Activated naive CD8-positive, alpha-beta T cell (primary cell): ENCODE data around the gene RAP1GAP.
"Not testable (repeated sequence)": the region's sequence is repeated elsewhere in the genome, so short reads cannot be mapped to it uniquely, and the experiment has no call there.

ENCODE experiments used
- H3K27ac Mint-ChIP-seq: one replicate; pipeline ENCODE4 v1.8.0; 2021; ENCODE audit warnings: mixed read lengths
- H3K27me3 Mint-ChIP-seq: one replicate; pipeline ENCODE4 v1.8.0; 2021; ENCODE audit warnings: mixed read lengths
- H3K36me3 Mint-ChIP-seq: one replicate; pipeline ENCODE4 v1.8.0; 2021; ENCODE audit warnings: mixed read lengths
- H3K4me1 Mint-ChIP-seq: one replicate; pipeline ENCODE4 v1.8.0; 2021; ENCODE audit warnings: low read depth, mixed read lengths
- H3K4me3 Mint-ChIP-seq: one replicate; pipeline ENCODE4 v1.8.0; 2021; ENCODE audit warnings: mild to moderate bottlenecking, mixed read lengths
- H3K9me3 Mint-ChIP-seq: one replicate; pipeline ENCODE4 v1.8.0; 2021; ENCODE audit warnings: low read depth, mixed read lengths

The RAP1GAP gene

DNA sequence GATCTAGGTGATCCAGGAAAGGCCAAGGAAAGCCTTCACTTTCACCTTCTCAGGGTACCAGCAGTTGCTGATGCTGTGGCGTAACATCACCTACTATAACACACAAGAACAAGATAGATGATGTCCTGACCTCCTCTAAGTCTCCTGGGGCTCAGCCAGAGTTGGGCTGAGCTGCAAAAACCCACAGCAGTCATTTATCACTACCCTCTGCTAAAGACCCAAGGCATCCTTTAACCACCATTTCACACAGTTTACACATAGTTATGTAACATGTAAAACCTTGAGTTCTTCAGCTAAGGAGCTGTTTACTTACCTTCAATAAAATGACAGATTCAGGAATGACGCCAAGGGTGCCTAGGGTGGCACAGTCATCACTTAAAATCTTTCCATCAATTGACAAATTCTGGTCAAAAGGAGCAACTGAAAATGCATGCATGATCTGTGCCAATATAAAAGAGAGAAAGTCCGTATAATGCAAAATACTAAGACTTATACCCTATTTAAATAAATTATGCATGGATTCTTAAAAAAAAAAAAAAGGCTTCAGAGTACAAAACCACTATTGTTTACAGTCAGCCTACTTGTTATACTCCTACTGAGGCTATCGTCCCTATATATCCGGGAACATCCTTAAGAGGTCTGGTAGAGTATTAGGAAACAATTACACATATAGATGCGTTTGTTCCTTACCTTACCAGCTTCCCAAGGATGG lies 20.7 kb upstream of the RAP1GAP start:
- Mint-ChIP-seq H3K36me3 (peaks cover 16% of the 10 kb centered on the region), H3K9me3 (no peaks in the 10 kb centered on the region), H3K27me3 (no peaks in the 10 kb centered on the region), H3K4me3 (no peak overlapping the region), H3K27ac (no peak overlapping the region), H3K4me1 (no peaks in the 10 kb centered on the region)

DNA sequence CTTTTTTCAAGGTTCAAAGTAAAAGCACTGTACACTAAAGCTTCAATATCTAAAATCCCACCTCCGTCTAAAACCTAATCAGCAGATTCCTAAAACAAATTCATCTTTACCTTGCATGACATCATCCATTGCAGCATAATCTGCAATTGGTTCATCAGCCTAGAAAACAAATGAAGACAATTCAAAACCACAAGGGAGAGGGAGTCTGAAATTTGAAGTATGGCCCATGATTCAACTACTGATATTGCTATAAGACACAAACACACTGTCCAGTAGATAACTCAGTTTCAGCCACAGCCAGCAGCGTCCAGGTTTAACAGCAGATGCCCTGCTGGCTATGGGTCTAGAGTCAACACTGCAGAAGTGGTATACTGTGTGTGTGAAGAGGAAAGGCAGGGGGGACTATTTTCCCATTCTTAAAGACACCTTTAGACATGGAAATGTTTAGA lies 17.9 kb upstream of the RAP1GAP start:
- Mint-ChIP-seq H3K36me3 (peaks cover 19% of the 10 kb centered on the region), H3K4me3 (no peak overlapping the region), H3K9me3 (no peaks in the 10 kb centered on the region), H3K27ac (no peak overlapping the region), H3K27me3 (no peaks in the 10 kb centered on the region), H3K4me1 (no peaks in the 10 kb centered on the region)

- H3K4me3 Mint-ChIP-seq: no peak overlapping the region
- H3K27ac Mint-ChIP-seq: no peak overlapping the region
- H3K36me3 Mint-ChIP-seq: peaks cover 20% of the 10 kb centered on the region
These were observed 17.0 kb upstream of the RAP1GAP start for GRCh38 chr1:21685946-21686678.

DNA sequence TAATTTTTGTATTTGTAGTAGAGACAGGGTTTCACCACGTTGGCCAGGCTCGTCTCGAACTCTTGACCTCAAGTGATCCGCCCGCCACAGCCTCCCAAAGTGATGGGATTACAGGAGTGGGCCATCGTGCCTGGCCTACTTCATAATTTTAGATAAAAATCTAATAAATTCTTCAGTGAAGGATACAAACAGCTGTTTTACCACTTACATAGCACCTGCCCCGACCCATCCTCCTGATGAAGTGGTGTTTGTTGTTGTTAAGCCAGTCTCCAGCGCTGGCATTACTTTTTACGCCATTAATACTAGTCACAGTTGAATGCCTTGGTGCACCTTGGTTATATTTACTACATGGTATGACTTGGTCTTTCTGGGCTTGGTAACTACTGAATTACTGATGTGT lies 12.3 kb upstream of the RAP1GAP start:
- H3K36me3 Mint-ChIP-seq: peaks cover 11% of the 10 kb centered on the region
- no peaks in the 10 kb centered on the region for H3K27me3 Mint-ChIP-seq
- peak overlapping the region; percentile 30 for H3K27ac Mint-ChIP-seq

More at GRCh38 chr1:21685946-21686678, 17.0 kb upstream of the RAP1GAP start:
- no peaks in the 10 kb centered on the region for H3K9me3 Mint-ChIP-seq
- no peaks in the 10 kb centered on the region for H3K4me1 Mint-ChIP-seq
- H3K27me3 Mint-ChIP-seq: no peaks in the 10 kb centered on the region

GRCh38 chr1:21680918-21681317 lies 11.8 kb upstream of the RAP1GAP start:
- Mint-ChIP-seq H3K9me3 (no peaks in the 10 kb centered on the region), H3K36me3 (peaks cover 7% of the 10 kb centered on the region), H3K4me1 (no peaks in the 10 kb centered on the region), H3K4me3 (no peak overlapping the region), H3K27me3 (no peaks in the 10 kb centered on the region), H3K27ac (no peak overlapping the region)

More for the DNA sequence above, 12.3 kb upstream of the RAP1GAP start:
- no peak overlapping the region for H3K4me3 Mint-ChIP-seq
- H3K4me1 Mint-ChIP-seq: no peaks in the 10 kb centered on the region
- no peaks in the 10 kb centered on the region for H3K9me3 Mint-ChIP-seq

DNA sequence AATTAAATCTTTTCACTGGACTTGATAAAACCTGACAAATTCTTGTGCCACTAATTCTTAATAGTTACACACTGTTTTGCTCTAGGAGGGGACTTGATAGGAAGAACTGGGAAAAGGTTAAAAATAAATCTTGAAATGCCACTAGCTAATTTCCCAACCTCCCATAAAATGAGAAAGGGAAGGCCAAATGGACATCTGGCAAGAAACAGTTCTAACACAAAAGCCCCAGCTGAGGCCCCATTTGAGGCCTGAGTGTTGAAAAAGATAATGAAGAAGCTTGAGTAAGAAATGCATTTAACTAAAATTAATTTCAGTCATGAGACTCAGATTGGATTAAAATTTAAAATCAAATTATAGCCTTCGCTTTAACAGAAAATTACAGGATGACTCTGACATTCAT lies 11.2 kb upstream of the RAP1GAP start:
- no peaks in the 10 kb centered on the region for H3K4me1 Mint-ChIP-seq
- H3K36me3 Mint-ChIP-seq: peaks cover 7% of the 10 kb centered on the region
- H3K9me3 Mint-ChIP-seq: no peaks in the 10 kb centered on the region
- no peak overlapping the region for H3K27ac Mint-ChIP-seq
- H3K4me3 Mint-ChIP-seq: no peak overlapping the region
- no peaks in the 10 kb centered on the region for H3K27me3 Mint-ChIP-seq

DNA sequence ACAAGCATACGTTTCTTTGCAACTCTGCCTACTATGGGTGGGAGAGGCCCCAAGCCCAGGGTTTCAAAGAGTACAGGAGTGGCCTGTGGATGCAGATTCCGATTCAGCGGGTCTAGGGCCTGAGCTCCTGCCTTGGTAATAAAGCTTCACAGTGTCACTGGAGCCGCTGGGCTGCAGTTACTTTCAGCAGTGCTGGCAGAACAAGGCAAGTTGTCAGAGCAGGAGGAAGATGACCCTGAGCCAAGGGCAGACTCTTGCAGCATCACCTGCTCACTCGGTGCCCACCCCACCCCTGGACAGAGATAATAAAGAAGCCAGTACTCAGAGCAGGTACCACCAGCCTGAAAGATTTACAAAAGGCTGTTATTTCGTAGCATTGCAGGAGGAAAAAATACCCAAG lies 8.0 kb upstream of the RAP1GAP start:
- Mint-ChIP-seq H3K27me3 (no peaks in the 10 kb centered on the region), H3K27ac (no peak overlapping the region), H3K9me3 (no peaks in the 10 kb centered on the region), H3K36me3 (peaks cover 2% of the 10 kb centered on the region), H3K4me3 (no peak overlapping the region), H3K4me1 (no peaks in the 10 kb centered on the region)

DNA sequence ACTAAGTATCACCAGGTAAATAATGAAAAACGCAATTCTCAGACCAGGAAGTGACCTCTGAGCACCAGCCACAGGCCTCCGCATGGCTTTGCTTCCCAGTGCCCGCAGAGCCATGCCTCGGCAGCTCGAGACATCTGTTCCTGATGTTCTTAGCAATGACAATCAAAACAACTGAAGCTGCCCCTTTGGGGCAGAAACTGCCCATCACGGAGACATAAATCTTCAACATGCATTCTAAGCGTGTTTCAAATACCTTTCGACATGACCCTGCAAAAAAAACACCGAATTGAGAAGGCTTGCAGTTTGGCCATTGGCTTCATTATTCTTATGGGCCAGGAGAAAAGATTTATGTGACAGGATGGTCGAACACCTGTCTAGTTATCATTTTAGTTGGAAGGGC lies 5.8 kb upstream of the RAP1GAP start:
- H3K27me3 Mint-ChIP-seq: no peaks in the 10 kb centered on the region
- no peaks in the 10 kb centered on the region for H3K36me3 Mint-ChIP-seq
- no peak overlapping the region for H3K27ac Mint-ChIP-seq
- H3K4me1 Mint-ChIP-seq: no peaks in the 10 kb centered on the region
- no peak overlapping the region for H3K4me3 Mint-ChIP-seq
- no peaks in the 10 kb centered on the region for H3K9me3 Mint-ChIP-seq

DNA sequence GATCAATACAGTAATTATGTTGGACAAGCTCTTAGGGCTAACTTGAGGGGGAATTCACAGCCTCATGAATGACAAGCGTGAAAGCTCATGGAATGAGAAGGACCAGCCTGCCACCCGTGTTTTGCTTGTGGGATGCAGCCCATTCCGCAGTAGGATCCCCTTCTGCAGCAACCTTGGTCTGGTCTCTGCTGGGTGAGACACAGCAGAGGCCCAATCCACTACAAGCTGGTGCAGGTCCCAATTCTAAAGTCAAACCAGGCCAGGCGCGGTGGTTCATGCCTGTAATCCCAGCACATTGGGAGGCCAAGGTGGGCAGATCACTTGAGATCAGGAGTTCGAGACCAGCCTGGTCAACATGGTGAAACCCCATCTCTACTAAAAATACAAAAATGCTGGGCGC lies 4.7 kb upstream of the RAP1GAP start:
- not testable (repeated sequence) for H3K27me3 Mint-ChIP-seq, H3K9me3 Mint-ChIP-seq, H3K27ac Mint-ChIP-seq, H3K4me1 Mint-ChIP-seq, H3K36me3 Mint-ChIP-seq, H3K4me3 Mint-ChIP-seq

GRCh38 chr1:21673277-21673780 lies 4.2 kb upstream of the RAP1GAP start:
- Mint-ChIP-seq H3K27ac (no peak overlapping the region), H3K4me3 (no peak overlapping the region), H3K27me3 (no peaks in the 10 kb centered on the region), H3K4me1 (no peaks in the 10 kb centered on the region), H3K36me3 (no peaks in the 10 kb centered on the region), H3K9me3 (no peaks in the 10 kb centered on the region)

DNA sequence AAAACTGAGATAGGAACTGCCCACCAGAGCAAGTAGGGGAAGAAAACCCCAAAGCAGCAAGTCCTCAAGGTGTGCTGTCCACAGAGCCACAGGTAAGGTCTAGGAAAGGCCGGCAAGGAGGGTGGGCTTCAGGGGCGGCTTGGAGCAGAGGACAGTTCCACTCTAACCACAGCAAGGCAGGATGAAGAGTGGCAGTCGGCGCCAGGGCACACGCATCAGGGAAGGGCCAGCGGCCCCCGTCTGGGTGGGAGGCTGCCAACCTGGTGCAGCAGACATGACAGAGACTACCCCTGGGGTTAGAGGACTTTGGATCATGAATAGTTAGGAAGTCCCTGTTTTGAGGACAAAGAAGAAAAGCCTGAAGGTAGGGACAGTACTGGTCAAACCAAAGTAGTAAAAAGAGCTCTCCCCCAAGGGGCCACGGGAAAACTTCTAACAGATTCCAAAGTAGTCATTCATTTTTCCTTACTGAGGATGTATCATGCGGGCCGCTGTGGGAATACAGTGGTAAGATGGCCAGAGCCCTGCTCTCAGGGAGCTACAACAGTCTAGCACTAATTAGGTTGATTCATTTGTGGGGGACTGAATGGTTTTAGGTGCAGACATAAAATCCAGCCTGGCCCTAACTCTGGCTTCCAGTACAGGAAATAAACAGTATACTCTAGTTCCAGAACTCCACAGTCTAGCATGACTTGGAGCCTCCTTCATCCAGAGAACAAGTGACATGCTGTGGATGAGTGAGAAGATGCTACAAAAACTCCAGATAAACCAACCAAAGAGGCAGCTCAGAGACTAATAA lies 3.5 kb upstream of the RAP1GAP start:
- no peak overlapping the region for H3K4me3 Mint-ChIP-seq
- H3K27ac Mint-ChIP-seq: no peak overlapping the region
- peaks cover under 1% of the 10 kb centered on the region for H3K27me3 Mint-ChIP-seq
- no peaks in the 10 kb centered on the region for H3K9me3 Mint-ChIP-seq
- no peaks in the 10 kb centered on the region for H3K4me1 Mint-ChIP-seq
- no peaks in the 10 kb centered on the region for H3K36me3 Mint-ChIP-seq

DNA sequence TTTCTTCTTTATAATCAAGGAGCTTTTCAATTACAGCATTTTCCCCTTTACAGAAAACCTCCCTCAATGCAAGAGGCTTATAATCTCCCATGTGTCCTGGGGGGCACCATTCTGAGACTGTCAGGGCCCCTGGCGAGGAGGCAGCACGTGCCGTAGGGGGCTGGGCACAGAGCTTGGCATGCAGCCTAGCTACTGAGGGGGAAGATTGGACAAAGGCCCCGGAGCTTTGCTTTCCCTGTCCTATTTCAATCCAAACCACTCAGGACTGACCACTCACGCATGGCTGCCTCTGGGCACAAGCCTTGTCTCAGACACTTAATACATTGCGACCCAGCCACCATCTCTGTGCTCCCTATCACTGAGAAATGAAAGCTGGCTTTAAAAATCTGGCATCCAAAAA lies 2.8 kb upstream of the RAP1GAP start:
- Mint-ChIP-seq H3K9me3 (no peaks in the 10 kb centered on the region), H3K27ac (no peak overlapping the region)

GRCh38 chr1:21670956-21671902 lies 2.1 kb upstream of the RAP1GAP start:
- Mint-ChIP-seq H3K27ac (no peak overlapping the region), H3K9me3 (no peaks in the 10 kb centered on the region), H3K4me3 (no peak overlapping the region), H3K4me1 (no peaks in the 10 kb centered on the region), H3K27me3 (peaks cover 8% of the 10 kb centered on the region), H3K36me3 (no peaks in the 10 kb centered on the region)

More for the DNA sequence above, 2.8 kb upstream of the RAP1GAP start:
- Mint-ChIP-seq H3K4me3 (no peak overlapping the region), H3K27me3 (peaks cover 4% of the 10 kb centered on the region), H3K36me3 (no peaks in the 10 kb centered on the region), H3K4me1 (no peaks in the 10 kb centered on the region)
